D721Med (cell line): ENCODE results near the gene MAJIN.
A peak's percentile ranks its signal among the peaks of the same experiment; 100 is the strongest.

ENCODE experiments used
- DNase-seq: peaks from one replicate; pipeline ENCODE4 v3.0.0; 2011; ENCODE audit warnings: low spot score; ENCODE audit not compliant: insufficient read length
- FAIRE-seq: peaks from 2 replicates; lab custom pipeline; 2011; peaks lifted over from hg19 to GRCh38; lab: Jason Lieb, UNC
- TF ChIP-seq, protein P1 (sequence below): IDR thresholded peaks from 2 replicates; pipeline ENCODE4 v1.5.1; 2012; ENCODE audit warnings: mild to moderate bottlenecking, control low read depth; ENCODE audit not compliant: insufficient read depth; ENCODE audit errors: missing control alignments

The MAJIN gene

GRCh38 chr11:64924910-64925284, 47.0 kb downstream of the MAJIN start:
- DNase-seq (no peak), FAIRE-seq (no peak)
- TF ChIP-seq, protein P1, sequence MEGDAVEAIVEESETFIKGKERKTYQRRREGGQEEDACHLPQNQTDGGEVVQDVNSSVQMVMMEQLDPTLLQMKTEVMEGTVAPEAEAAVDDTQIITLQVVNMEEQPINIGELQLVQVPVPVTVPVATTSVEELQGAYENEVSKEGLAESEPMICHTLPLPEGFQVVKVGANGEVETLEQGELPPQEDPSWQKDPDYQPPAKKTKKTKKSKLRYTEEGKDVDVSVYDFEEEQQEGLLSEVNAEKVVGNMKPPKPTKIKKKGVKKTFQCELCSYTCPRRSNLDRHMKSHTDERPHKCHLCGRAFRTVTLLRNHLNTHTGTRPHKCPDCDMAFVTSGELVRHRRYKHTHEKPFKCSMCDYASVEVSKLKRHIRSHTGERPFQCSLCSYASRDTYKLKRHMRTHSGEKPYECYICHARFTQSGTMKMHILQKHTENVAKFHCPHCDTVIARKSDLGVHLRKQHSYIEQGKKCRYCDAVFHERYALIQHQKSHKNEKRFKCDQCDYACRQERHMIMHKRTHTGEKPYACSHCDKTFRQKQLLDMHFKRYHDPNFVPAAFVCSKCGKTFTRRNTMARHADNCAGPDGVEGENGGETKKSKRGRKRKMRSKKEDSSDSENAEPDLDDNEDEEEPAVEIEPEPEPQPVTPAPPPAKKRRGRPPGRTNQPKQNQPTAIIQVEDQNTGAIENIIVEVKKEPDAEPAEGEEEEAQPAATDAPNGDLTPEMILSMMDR: no peak

- TF ChIP-seq, protein P1: no peak
- DNase-seq (peak; percentile 98), FAIRE-seq (peak; percentile 77)
These were observed 47.7 kb downstream of the MAJIN start, which contains the start of gene PPP2R5B for GRCh38 chr11:64923944-64924909. TSS of gene PPP2R5B (plus strand) at chr11:64924689. CDS start at chr11:64925735, 1,046 bp downstream.

GRCh38 chr11:64923151-64923661, 48.7 kb downstream of the MAJIN start:
- TF ChIP-seq, protein P1: no peak

GRCh38 chr11:64921384-64921783, 50.5 kb downstream of the MAJIN start:
- TF ChIP-seq, protein P1: no peak
- FAIRE-seq (no peak), DNase-seq (no peak)

More at GRCh38 chr11:64923151-64923661, 48.7 kb downstream of the MAJIN start:
- FAIRE-seq (no peak), DNase-seq (no peak)

- no peak for DNase-seq
- TF ChIP-seq, protein P1: no peak
- FAIRE-seq: no peak
These were observed 51.8 kb downstream of the MAJIN start for GRCh38 chr11:64920124-64920523.

DNA sequence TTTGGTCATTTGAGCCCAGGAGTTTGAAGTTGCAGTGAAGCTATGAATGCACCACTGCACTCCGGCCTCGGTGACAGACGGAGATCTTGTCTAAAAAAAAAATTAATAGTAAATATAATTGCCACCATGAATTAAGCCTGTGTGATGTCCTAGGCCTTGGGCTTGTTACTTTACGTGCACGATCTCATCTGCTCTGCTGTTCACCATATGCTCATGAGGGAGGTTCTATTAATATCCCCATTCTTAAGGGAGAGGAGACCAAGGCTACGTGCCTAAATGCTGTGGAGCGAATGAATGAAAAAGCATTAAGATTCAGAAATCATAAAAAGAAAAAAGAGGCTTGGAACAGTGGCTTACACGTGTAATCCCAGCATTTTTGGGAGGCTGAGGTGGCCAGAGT, 52.3 kb downstream of the MAJIN start:
- no peak for FAIRE-seq
- no peak for DNase-seq
- TF ChIP-seq, protein P1: no peak
